Astrocyte of the spinal cord (primary cell): ENCODE data around the gene ADAMTS14.
"Not testable (repeated sequence)": the region's sequence is repeated elsewhere in the genome, so short reads cannot be mapped to it uniquely, and the experiment has no call there.

Experiments used
- DNase-seq: peaks from one replicate; pipeline ENCODE4 v3.0.0; 2011; ENCODE audit warnings: low read depth, low spot score
- H3K4me3 ChIP-seq: 2 replicates; pipeline ENCODE4 v1.5.1; 2011; ENCODE audit warnings: low read depth, mild to moderate bottlenecking, low read length, moderate library complexity
- CTCF ChIP-seq: IDR thresholded peaks from 2 replicates; pipeline ENCODE4 v1.5.1; 2012; ENCODE audit warnings: low read depth, mild to moderate bottlenecking, low read length, inconsistent platforms
- in situ Hi-C: cut with HindIII; loops from 2 replicates; pipeline ENCODE4 v1.10.0; 2017; ENCODE audit warnings: low sequenced_read_pairs

The ADAMTS14 gene

GRCh38 chr10:70769121-70769520, 96.8 kb downstream of the ADAMTS14 start:
- no peak for TF ChIP-seq CTCF
- no peak for DNase-seq
- in situ Hi-C loops: no loop called here

DNA sequence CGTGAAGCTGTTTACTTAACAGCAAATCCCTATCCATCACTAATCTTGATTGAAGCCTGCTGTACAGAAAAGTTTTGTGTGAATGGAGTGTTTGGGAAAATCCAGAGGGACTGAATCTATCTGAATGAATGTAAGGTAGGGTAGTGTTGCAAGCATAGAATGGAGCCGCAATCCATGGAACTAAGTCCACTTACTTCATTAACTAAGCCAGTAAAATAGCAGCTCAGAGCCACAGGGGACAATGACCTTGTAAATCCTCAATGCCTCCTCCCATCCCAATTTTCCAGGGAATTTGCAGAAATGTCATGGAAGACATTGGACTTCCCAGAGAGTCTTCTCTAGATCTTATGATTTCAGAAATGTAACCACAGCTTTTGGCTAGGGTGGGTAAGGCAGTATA, 97.7 kb downstream of the ADAMTS14 start:
- DNase-seq: no peak
- in situ Hi-C loops: no loop called here
- H3K4me3 ChIP-seq: no peak overlapping the region
- no peak for TF ChIP-seq CTCF

More at GRCh38 chr10:70769121-70769520, 96.8 kb downstream of the ADAMTS14 start:
- no peak overlapping the region for H3K4me3 ChIP-seq

- H3K4me3 ChIP-seq, DNase-seq: not testable (repeated sequence)
These were observed 98.2 kb downstream of the ADAMTS14 start for GRCh38 chr10:70770516-70770915.

GRCh38 chr10:70771311-70772194, 99.2 kb downstream of the ADAMTS14 start:
- DNase-seq: no peak
- in situ Hi-C loops: no loop called here
- TF ChIP-seq CTCF: no peak
- H3K4me3 ChIP-seq: no peak overlapping the region

More at GRCh38 chr10:70770516-70770915, 98.2 kb downstream of the ADAMTS14 start:
- in situ Hi-C loops: not testable (repeated sequence)

DNA sequence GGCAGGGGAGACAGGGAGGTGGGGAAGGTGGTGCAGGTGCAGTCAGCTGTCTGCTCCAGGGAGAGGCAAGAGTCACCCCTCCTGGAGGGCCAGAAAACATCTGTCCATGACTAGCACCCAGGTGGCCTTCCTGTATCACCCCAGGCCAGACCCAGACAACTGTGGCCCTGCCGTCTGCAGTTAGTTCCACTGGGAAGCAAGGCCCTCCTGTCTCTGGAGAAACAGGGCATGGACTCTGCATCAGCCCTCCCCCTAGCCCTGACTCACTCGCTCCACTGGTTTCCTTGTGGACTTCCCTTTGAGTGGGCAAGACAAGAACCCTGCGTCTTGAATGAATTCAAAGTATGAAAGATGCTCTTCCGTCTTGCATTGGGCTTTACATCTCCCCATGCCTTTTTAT, 100.3 kb downstream of the ADAMTS14 start:
- no peak overlapping the region for H3K4me3 ChIP-seq
- no peak for DNase-seq
- TF ChIP-seq CTCF: no peak
- in situ Hi-C loops: no loop called here

GRCh38 chr10:70773461-70773860, 101.2 kb downstream of the ADAMTS14 start:
- DNase-seq: no peak

More at GRCh38 chr10:70773461-70773860, 101.2 kb downstream of the ADAMTS14 start:
- no peak overlapping the region for H3K4me3 ChIP-seq
- in situ Hi-C loops: no loop called here
- no peak for TF ChIP-seq CTCF
